LNCaP clone FGC (cell line): ENCODE results near the gene BDNF.

Source experiments
- DNase-seq: peaks from one replicate; pipeline ENCODE4 v3.0.0-alpha.2; 2011; ENCODE audit warnings: low read depth
- H3K4me3 ChIP-seq: 2 replicates; pipeline ENCODE4 v1.5.1; 2011; ENCODE audit warnings: mild to moderate bottlenecking, low read depth, low read length, control low read depth
- TF ChIP-seq, protein P1 (sequence below): IDR thresholded peaks from 2 replicates; pipeline ENCODE4 v1.5.1; 2012; ENCODE audit warnings: mild to moderate bottlenecking; ENCODE audit not compliant: control insufficient read depth, insufficient read depth; ENCODE audit errors: extremely low read depth

The BDNF gene

DNA sequence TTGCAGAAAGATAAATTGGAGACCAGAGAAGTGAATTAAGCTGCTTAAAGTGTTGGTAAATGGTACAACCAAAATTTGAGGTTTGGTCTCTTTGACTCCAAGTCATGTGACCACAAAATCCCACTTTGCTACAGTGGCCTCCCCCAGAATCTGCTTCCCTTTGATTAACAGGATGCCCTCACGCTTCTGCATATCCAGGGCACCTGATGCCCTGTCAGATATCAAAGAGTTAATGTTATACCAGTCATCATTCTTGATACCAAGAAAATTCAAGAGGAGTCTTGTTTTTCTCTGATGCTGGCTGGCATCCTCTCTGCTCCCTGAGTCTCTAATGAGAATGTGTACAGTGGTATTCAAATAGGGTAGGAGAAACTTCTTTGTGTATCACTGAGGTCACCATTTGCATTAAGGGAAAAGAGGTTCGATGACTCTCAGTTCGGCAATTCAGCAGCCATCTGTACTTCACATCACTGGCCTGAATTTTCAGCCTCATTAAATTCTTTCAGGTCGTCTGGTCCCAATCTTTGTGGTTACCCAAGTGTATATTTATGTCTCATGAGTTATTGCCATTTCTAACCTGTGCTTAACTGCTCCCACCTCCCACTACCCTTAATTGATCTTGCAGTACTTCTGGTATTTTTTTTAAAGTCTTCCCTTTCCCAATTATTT, 73.9 kb downstream of the BDNF start:
- no peak for DNase-seq
- H3K4me3 ChIP-seq = no peak overlapping the region
- TF ChIP-seq, protein P1, sequence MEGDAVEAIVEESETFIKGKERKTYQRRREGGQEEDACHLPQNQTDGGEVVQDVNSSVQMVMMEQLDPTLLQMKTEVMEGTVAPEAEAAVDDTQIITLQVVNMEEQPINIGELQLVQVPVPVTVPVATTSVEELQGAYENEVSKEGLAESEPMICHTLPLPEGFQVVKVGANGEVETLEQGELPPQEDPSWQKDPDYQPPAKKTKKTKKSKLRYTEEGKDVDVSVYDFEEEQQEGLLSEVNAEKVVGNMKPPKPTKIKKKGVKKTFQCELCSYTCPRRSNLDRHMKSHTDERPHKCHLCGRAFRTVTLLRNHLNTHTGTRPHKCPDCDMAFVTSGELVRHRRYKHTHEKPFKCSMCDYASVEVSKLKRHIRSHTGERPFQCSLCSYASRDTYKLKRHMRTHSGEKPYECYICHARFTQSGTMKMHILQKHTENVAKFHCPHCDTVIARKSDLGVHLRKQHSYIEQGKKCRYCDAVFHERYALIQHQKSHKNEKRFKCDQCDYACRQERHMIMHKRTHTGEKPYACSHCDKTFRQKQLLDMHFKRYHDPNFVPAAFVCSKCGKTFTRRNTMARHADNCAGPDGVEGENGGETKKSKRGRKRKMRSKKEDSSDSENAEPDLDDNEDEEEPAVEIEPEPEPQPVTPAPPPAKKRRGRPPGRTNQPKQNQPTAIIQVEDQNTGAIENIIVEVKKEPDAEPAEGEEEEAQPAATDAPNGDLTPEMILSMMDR = no peak

DNA sequence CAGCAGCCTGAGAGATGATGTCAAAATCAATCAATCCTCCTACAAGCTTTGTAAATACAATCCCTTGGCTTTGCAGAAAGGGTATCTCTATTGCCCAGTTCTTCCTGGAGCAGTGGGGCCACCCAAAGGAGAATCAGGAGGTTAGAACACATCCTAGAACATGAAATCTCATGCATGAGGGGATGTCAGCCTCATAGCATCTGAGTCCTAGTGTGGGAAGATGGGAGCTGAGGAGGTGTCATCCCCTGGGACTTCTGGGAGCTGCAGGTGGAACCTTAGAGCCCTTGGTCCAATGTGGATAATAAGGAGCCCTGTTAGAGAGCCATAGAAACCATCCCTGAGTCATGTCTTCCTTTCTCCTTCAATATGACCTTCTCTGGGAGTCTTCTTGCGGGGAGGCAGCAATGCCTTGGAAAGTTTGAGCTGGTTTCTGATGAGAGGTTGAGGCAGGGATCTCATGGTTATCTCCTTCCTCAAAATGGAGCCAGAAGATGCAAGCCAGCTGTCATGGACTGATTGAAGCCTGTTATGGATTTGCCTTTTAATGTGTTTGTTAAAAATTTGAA, 74.8 kb downstream of the BDNF start:
- no peak for DNase-seq
- TF ChIP-seq, protein P1 = no peak
- no peak overlapping the region for H3K4me3 ChIP-seq

DNA sequence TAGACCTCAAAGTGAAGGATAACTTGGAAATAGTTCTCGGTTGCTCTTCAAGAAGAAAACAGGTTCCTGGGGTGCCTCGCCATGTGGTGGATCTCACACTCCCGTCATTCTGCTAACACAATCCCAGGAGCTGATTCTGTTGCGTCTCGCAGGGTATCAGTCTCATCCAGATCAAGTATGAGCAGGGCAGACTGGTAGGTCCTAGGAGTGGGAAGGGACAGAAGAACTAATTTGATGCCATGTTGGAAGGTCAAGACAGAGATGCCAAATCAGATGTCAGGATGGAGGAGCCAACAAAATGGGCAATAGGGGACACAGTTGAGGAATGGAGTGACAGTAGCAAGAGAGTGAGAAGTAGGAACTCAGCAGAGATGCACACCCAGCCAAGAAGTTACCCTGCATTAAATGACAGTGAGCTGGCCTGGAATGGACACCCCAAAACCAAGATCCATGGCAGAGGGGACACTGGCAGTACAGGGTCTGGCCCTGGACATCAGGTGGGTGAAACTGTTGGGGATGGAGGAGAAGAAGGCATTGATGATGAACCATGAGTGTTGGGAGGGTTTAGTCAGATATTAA, 76.2 kb downstream of the BDNF start:
- TF ChIP-seq, protein P1 = no peak
- no peak overlapping the region for H3K4me3 ChIP-seq
- no peak for DNase-seq

DNA sequence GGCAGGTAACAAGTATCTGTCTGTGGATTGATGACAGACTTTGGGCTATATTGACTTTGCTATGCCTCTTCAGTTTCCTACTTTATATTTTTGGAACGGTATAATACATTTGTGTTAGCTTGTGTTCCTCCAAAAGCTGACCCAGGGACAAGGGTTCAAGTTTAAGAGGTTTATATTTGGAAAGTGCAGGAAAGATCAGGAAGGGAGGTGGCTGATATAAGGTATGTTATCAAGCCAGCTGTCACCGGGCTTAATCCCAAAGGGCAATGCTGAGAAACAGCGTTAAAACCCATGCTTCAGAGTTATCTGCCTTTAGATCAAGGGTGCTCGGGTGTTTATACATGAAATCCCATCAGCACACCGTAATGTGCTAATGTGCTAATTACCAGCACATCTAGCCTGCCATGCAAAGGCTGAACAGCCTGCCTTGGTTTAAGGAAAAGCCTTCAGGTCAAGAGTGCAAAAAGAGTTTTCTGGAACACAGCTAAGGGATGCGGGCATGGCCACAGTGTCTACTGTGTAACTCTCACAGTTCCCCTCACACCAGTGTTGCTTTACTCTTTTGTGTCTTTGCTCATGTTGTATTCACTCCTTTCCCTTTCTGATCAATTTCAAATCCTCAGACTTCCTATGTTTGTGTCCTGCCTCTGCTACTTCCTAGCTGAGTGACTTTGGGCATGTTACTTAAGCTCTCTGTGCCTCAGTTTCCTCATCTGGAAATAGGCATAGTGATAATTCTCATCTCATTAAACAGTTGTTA, 77.5 kb downstream of the BDNF start:
- DNase-seq = no peak
- no peak overlapping the region for H3K4me3 ChIP-seq
- TF ChIP-seq, protein P1 = no peak

DNA sequence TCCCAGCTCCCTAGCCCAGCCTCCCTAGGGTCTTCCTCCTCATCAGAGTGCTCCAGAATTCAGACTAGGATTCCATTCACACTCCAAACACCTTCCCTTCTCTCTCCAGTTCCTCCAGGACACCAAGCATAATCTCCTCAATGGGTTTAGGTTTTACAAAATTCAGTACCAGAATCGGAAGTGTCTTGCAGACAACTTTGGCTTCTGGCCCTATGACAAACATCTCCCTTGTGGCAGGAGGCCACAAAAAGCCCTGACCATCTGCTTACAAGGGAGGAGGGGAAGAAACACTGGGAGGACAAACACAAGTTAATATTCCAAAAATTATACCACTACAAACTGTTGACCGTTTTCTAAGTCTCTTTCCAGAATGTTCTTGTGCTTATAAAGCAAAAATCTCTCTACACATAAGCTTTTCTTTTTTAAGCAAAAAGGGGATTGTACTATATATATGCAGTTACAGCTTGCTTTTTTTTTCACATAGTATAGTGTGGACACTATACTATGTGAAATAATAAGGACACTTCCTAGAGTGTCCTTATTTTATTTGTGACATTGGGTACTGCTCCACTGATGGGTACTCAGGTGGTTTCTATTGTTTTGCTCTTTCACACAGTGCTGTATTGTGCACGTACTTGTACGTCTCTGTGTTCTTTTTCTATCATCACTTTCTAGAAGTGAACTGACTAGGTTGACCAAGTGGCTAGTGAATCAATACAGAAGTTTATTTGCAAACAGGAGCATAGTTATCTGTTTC, 78.7 kb downstream of the BDNF start:
- DNase-seq = peak; percentile 18
- TF ChIP-seq, protein P1 = no peak

DNA sequence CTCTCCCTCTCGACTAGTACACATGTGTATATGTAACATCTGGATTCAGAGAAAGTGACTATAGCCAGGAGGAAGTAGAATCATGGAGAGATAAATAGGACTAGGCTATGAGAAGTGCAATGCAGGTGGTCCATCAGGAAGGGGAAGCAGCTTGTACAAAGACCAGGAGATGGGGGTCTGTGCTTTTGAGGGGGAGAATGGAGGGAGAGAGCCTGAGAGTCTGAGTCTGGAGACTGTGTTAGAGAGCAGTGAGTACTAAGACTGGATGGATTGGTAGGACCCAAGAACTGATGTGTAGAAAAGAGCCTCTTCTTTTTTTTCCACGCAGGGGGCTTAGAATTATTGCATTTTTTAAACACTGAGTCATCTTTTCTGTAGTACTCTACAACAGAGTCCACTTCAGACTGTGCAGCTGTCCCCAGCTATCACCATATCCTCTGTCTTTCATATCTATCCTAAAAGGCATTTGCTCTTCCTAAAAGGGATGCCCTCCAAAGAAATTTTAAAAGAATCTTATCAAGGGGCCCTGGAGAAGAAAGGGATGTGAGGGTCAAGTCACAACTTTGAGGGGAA, 80.4 kb downstream of the BDNF start:
- no peak overlapping the region for H3K4me3 ChIP-seq
- TF ChIP-seq, protein P1 = no peak
- no peak for DNase-seq

More for the DNA sequence above, 78.7 kb downstream of the BDNF start:
- no peak overlapping the region for H3K4me3 ChIP-seq
